OCI-LY7 (cell line): ENCODE data around the gene TTC16.

Experiments
- CTCF ChIP-seq: fragments of 200-600 bp; sonication (generic); conservative IDR thresholded peaks from 2 replicates; pipeline ENCODE4 v1.5.1; 2014; ENCODE audit warnings: mild to moderate bottlenecking, antibody characterized with exemption, low read length, moderate library complexity, mixed read lengths
- EZH2phosphoT487 ChIP-seq: fragments of 200-600 bp; sonication (generic); IDR thresholded peaks from 2 replicates; pipeline ENCODE4 v1.6.1; 2018; ENCODE audit warnings: low read depth, borderline replicate concordance, mild to moderate bottlenecking, mixed run types, antibody characterized with exemption, low read length, moderate library complexity, mixed read lengths

DNA sequence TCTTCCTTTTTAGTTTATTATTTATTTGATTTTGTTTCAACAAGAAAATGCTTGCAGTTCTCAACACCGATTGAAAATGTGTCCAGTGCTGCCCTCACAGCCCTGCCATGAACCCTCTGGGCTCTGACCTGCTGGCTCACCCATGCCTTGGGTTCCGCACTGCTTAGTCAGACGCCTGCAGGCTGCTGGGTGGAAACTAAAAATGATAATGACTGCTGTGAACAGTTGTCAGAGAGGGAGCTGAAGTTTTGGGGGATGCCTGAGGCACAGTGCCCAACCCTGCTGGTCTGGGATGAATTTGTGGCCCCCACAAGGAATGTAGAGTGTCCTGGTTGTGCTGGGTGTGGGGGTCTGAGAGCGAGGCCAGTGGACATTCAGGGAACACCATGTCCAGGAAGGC lies 31.3 kb upstream of the TTC16 start:
- TF ChIP-seq CTCF (no peak), EZH2phosphoT487 (no peak)
